HCT116 (cell line): ENCODE measurements around the gene LLGL2. TPM values are rescaled to one million over a fixed set of nuclear protein-coding genes. Genes with fewer than 3 reads are reported as not detected.
A peak's percentile ranks its signal among the peaks of the same experiment; 100 is the strongest.
"Not testable (repeated sequence)": the region's sequence is repeated elsewhere in the genome, so short reads cannot be mapped to it uniquely, and the experiment has no call there.

Source experiments
- ATAC-seq: fragments of 200-7000 bp; cut with Tn5 transposase; 2 replicates; pipeline ENCODE4 v1.9.1; 2020; ENCODE audit warnings: mild to moderate bottlenecking, moderate library complexity
- BruUV-seq: library from RNA; stranded (reverse); fragments of 400-500 nt; replicated peaks from 2 replicates; lab custom pipeline; 2021; lab: Mats Ljungman, UMichigan
- CTCF ChIA-PET: fragments of 300-600 bp; sonication (Branson Sonifier 250); formaldehyde crosslinking; loops from one replicate; lab custom pipeline; 2021; ENCODE audit warnings: antibody characterized with exemption; lab: Charles Lee
- POLR2A ChIA-PET: fragments of 300-600, 350-600 bp; sonication (Branson Sonifier 250); formaldehyde crosslinking; loops from one replicate; lab custom pipeline; 2021; ENCODE audit warnings: antibody characterized with exemption; lab: Charles Lee
- RAD21 ChIA-PET, 2 experiments: fragments of 300-600 bp; sonication (Branson Sonifier 250); formaldehyde crosslinking; loops; one replicate each; lab custom pipeline; 2023; ENCODE audit warnings: low total read pairs in 2 of 2; ENCODE audit not compliant: uncharacterized antibody in 2 of 2, unreplicated experiment in 2 of 2, low non-redundant PET in 1 of 2; lab: Charles Lee
- DNase-seq: peaks from one replicate; pipeline ENCODE4 v3.0.0-alpha.2; 2010; ENCODE audit warnings: low read depth, low spot score
- H2AFZ ChIP-seq: fragments of 200-600 bp; shearing (Covaris generic), sonication (generic); 2 replicates; pipeline ENCODE4 v1.6.1; 2017; ENCODE audit warnings: low read depth, mixed run types, mixed read lengths, antibody characterized with exemption, low read length; ENCODE audit not compliant: poor library complexity, severe bottlenecking
- H3K27ac ChIP-seq: 2 replicates; pipeline ENCODE4 v1.5.1; 2012; ENCODE audit warnings: low read depth, low read length
- H3K27me3 ChIP-seq: fragments of 200-600 bp; sonication (generic); 2 replicates; pipeline ENCODE4 v1.6.1; 2016; ENCODE audit warnings: mixed run types, low read length, mixed read lengths; ENCODE audit not compliant: insufficient read depth
- H3K36me3 ChIP-seq, 2 experiments: fragments of 200-500 bp in 1 of 2; fragments of 200-600 bp in 1 of 2; sonication (Bioruptor generic) in 1 of 2; sonication (generic) in 1 of 2; 2 replicates each; pipeline versions ENCODE4 v1.5.1 to v1.6.1; 2014 to 2016; ENCODE audit warnings: low read length in 2 of 2, inconsistent platforms in 1 of 2, mixed read lengths in 1 of 2, mixed run types in 1 of 2; ENCODE audit not compliant: insufficient read depth in 2 of 2, control insufficient read depth in 1 of 2
- H3K4me1 ChIP-seq, 2 experiments: fragments of 200-600 bp in 1 of 2; sonication (generic) in 1 of 2; 2 replicates each; pipeline versions ENCODE4 v1.5.1 to v1.6.1; 2012 to 2017; ENCODE audit warnings: low read length in 2 of 2, inconsistent platforms in 1 of 2, mild to moderate bottlenecking in 1 of 2, mixed read lengths in 1 of 2, mixed run types in 1 of 2, moderate library complexity in 1 of 2; ENCODE audit not compliant: insufficient read depth in 2 of 2, control insufficient read depth in 1 of 2
- H3K4me2 ChIP-seq: fragments of 200-600 bp; sonication (generic); 2 replicates; pipeline ENCODE4 v1.6.1; 2017; ENCODE audit warnings: mixed run types, low read length, mixed read lengths
- H3K4me3 ChIP-seq, 2 experiments: fragments of 200-600 bp in 1 of 2; sonication (generic) in 1 of 2; replicated peaks in 1 of 2; 2 replicates each; pipeline ENCODE4 v1.5.1; 2011 to 2016; ENCODE audit warnings: low read length in 2 of 2, control low read depth in 1 of 2, low read depth in 1 of 2, mild to moderate bottlenecking in 1 of 2, mixed read lengths in 1 of 2, mixed run types in 1 of 2
- H3K79me2 ChIP-seq: fragments of 200-600 bp; sonication (generic); 2 replicates; pipeline ENCODE4 v1.6.1; 2017; ENCODE audit warnings: mild to moderate bottlenecking, mixed run types, low read length, moderate library complexity, mixed read lengths; ENCODE audit not compliant: insufficient read depth
- H3K9ac ChIP-seq: fragments of 200-600 bp; sonication (generic); 2 replicates; pipeline ENCODE4 v1.6.1; 2016; ENCODE audit warnings: low read length, mixed read lengths
- H3K9me2 ChIP-seq: fragments of 200-600 bp; sonication (generic), shearing (Covaris generic); 2 replicates; pipeline ENCODE4 v1.6.1; 2017; ENCODE audit warnings: mixed run types, mild to moderate bottlenecking, moderate library complexity; ENCODE audit not compliant: insufficient read depth
- H3K9me3 ChIP-seq, 2 experiments: fragments of 200-500 bp in 1 of 2; fragments of 200-600 bp in 1 of 2; sonication (Bioruptor generic) in 1 of 2; sonication (generic) in 1 of 2; 2 replicates each; pipeline ENCODE4 v1.6.1; 2014 to 2017; ENCODE audit warnings: low read length in 2 of 2, mixed read lengths in 2 of 2, inconsistent platforms in 1 of 2, low read depth in 1 of 2, mild to moderate bottlenecking in 1 of 2, mixed run types in 1 of 2, moderate library complexity in 1 of 2; ENCODE audit not compliant: control insufficient read depth in 1 of 2, insufficient read depth in 1 of 2
- H4K20me1 ChIP-seq: fragments of 200-600 bp; sonication (generic), shearing (Covaris generic); 2 replicates; pipeline ENCODE4 v1.6.1; 2017; ENCODE audit warnings: mixed run types, mild to moderate bottlenecking, moderate library complexity; ENCODE audit not compliant: insufficient read depth
- CEBPB ChIP-seq: IDR thresholded peaks from 2 replicates; pipeline ENCODE4 v1.6.1; 2012; ENCODE audit warnings: low read depth
- RAD21 ChIP-seq: IDR thresholded peaks from 2 replicates; pipeline ENCODE4 v1.6.1; 2012; ENCODE audit warnings: low read depth, mild to moderate bottlenecking
- intact Hi-C: fragments of 100-400 bp; cut with micrococcal nuclease; formaldehyde crosslinking; loops from 2 replicates; pipeline ENCODE4 v1.10.0; 2022
- total RNA-seq: library from RNA; stranded (reverse); gene quantifications from one replicate; pipeline ENCODE4 v1.2.1, GENCODE V29; 2021; ENCODE audit not compliant: unreplicated experiment
- TF ChIP-seq, protein P1 (sequence below), 3 experiments: fragments of 200-600 bp in 1 of 3; sonication (generic) in 1 of 3; IDR thresholded peaks in 2 of 3; conservative IDR thresholded peaks in 1 of 3; 2 replicates each; pipeline ENCODE4 v1.5.1; 2012 to 2017; ENCODE audit warnings: low read depth in 2 of 3, low read length in 2 of 3, antibody characterized with exemption in 1 of 3, borderline replicate concordance in 1 of 3, control low read depth in 1 of 3, mild to moderate bottlenecking in 1 of 3, mixed read lengths in 1 of 3, mixed run types in 1 of 3, moderate library complexity in 1 of 3; ENCODE audit not compliant: insufficient read depth in 1 of 3

LLGL2 gene
- total RNA-seq, 1 experiment from 2014 or later = 209 TPM

DNA sequence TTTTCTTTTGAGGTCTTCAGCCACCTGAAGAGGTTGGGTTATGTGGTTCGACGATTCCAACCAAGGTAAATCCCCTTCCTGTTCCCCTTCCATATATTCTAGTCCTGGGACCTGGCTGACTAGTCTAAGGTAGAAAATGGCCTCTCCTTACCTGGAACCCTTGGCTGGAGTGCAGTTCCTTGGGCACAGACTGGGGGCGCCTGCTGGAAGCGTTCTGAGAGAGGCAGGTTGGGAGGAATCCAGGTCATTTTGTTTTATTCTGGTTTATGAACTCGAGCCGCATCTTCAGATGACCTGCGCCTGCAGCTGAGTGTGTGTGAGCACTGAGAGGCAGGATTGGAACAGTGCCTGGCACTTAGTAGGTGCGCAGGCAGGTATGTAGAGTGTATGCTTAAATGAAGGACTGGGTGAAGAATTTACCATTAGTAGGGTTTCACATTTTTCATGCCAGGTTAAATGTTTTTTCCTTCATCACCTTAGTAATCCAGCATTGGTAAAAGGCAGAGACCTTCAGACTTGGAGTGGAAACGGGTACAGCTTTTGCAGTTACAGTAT is 6.4 kb upstream of the LLGL2 start:
- Histone ChIP-seq H2AFZ (no peak overlapping the region), H3K9me3 (no peaks in the 10 kb centered on the region), H3K9me2 (no peaks in the 10 kb centered on the region), H3K79me2 (peaks cover 39% of the 10 kb centered on the region), H3K27ac (no peak overlapping the region), H3K9ac (no peak overlapping the region), H3K27me3 (no peaks in the 10 kb centered on the region), H3K4me1 (peaks cover 14 to 38% of the 10 kb centered on the region in 2 experiments), H3K36me3 (peaks cover 16 to 42% of the 10 kb centered on the region in 2 experiments), H4K20me1 (no peaks in the 10 kb centered on the region), H3K4me3 (no peak overlapping the region), H3K4me2 (no peak overlapping the region)
- RAD21 ChIA-PET = no interaction called here
- intact Hi-C loops = loop anchor here (5.0 to 10.0 kb wide), 4 partner anchors 83 to 247 kb away; partner anchors contain the start of genes MIF4GD and SMIM5
- no TSS peak for BruUV-seq
- CTCF ChIA-PET = no interaction called here
- TF ChIP-seq RAD21 (peak; percentile 50), CEBPB (no peak)
- TF ChIP-seq, protein P1, sequence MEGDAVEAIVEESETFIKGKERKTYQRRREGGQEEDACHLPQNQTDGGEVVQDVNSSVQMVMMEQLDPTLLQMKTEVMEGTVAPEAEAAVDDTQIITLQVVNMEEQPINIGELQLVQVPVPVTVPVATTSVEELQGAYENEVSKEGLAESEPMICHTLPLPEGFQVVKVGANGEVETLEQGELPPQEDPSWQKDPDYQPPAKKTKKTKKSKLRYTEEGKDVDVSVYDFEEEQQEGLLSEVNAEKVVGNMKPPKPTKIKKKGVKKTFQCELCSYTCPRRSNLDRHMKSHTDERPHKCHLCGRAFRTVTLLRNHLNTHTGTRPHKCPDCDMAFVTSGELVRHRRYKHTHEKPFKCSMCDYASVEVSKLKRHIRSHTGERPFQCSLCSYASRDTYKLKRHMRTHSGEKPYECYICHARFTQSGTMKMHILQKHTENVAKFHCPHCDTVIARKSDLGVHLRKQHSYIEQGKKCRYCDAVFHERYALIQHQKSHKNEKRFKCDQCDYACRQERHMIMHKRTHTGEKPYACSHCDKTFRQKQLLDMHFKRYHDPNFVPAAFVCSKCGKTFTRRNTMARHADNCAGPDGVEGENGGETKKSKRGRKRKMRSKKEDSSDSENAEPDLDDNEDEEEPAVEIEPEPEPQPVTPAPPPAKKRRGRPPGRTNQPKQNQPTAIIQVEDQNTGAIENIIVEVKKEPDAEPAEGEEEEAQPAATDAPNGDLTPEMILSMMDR (IDR thresholded peaks at IDR 0.05 in 2 of 3, conservative IDR thresholded peaks at IDR 0.05 in 1 of 3; ENCODE audit: borderline replicate concordance in 1 of 3, insufficient read depth in 1 of 3, low read depth in 2 of 3, low read length in 2 of 3) = peak; percentile 14 to 59 (median 46); a peak in 4 of 6 replicates
- no peak for ATAC-seq
- no peak for DNase-seq
- POLR2A ChIA-PET = interaction anchor here (0.5 kb wide), 1 partner anchor 36 kb away, joined by 3 read pairs; no protein-coding TSS in a partner anchor

DNA sequence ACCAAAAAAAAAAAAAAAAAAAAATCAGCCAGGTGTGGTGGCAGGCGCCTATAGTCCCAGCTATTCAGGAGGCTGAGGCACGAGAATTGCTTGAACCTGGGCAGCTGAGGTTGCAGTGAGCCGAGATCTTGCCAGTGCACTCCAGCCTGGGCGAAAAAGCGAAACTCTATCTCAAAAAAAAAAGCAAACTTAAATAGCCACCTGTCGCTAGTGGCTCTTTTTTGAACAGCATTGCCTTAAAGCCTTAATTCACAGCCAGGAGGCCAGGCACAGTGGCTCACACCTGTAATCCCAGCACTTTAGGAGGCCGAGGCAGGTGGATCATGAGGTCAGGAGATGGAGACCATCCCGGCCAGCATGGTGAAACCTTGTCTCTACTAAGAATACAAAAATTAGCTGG is 5.1 kb upstream of the LLGL2 start:
- H2AFZ ChIP-seq, intact Hi-C loops, H3K27me3 ChIP-seq, H3K9me3 ChIP-seq, RAD21 ChIA-PET, H3K9ac ChIP-seq, H3K4me3 ChIP-seq, DNase-seq, H3K4me2 ChIP-seq, POLR2A ChIA-PET, H3K27ac ChIP-seq, H3K9me2 ChIP-seq, H4K20me1 ChIP-seq, ATAC-seq, BruUV-seq: not testable (repeated sequence)
- peaks cover 29% of the 10 kb centered on the region for H3K79me2 ChIP-seq
- peaks cover 16 to 42% of the 10 kb centered on the region in 2 experiments for H3K36me3 ChIP-seq
- CTCF ChIA-PET = interaction anchor here (0.5 kb wide), 1 partner anchor 23 kb away, joined by 3 read pairs; no protein-coding TSS in a partner anchor
- peaks cover 14 to 42% of the 10 kb centered on the region in 2 experiments for H3K4me1 ChIP-seq
